Epithelial cell of prostate (primary cell): ENCODE data around the gene YTHDC1.
A peak's percentile ranks its signal among the peaks of the same experiment; 100 is the strongest.
"Not testable (repeated sequence)": the region's sequence is repeated elsewhere in the genome, so short reads cannot be mapped to it uniquely, and the experiment has no call there.

Experiments used
- DNase-seq: peaks from one replicate; pipeline ENCODE4 v3.0.0-alpha.2; 2011; ENCODE audit warnings: low read depth, low spot score
- H3K27ac ChIP-seq: fragments of 450-650 bp; 2 replicates; pipeline ENCODE4 v1.5.1; 2017; ENCODE audit warnings: mild to moderate bottlenecking

Gene YTHDC1

DNA sequence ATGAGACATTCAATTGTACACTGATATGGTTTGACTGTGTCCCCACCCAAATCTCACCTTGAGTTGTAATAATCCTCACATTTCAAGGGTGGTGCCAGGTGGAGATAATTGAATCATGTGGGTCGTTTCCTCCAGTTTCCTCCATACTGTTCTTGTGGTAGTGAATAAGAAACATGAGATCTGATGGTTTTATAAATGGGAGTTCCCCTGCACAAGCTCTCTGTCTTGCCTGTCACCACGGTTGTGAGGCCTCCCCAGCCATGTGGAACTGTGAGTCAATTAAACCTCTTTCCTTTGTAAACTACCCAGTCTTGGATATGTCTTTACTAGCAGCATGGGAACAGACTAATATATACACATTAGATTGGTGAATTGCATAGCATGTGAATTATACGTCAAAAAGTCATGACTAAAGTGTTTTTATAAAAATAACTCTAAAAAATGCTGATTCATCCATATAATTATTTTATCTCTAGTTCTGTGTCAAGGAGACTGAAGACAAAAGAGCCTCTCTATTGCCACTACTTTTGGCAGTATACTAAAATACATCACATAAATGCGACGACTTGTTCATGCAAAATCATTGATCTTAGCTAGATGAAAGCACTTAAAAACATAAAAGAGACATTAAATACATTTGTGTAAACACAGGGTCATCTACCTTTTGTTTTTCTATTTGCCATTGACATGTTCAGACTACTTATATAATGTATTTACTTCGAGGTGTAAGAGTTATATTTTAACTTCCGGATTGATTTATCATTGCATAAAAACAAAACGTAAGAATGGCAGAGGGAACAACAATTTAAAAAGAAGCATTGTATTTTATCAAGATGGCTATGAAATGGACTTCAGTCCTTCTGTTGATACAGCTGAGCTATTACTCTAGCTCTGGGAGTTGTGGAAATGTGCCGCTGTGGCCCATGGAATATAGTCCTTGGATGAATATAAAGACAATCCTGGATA lies 50.1 kb downstream of the YTHDC1 start:
- no peak overlapping the region for H3K27ac ChIP-seq
- no peak for DNase-seq

DNA sequence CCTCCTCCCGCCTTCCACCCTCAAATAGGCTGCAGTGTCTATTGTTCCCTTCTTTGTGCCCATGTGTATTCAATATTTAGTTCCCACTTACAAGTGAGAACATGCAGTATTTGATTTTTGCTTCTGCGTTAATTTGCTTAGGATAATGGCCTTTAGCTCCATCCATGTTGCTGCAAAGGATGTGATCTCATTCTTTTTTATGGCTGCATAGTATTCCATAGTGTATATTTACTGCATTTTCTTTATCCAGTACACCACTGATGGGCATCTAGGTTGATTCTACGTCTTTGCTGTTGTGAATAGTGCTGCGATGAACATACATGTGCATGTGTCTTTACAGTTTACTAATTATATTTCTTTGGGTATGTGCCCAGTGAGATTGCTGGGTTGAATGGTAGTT lies 52.8 kb downstream of the YTHDC1 start:
- no peak overlapping the region for H3K27ac ChIP-seq
- DNase-seq = no peak

DNA sequence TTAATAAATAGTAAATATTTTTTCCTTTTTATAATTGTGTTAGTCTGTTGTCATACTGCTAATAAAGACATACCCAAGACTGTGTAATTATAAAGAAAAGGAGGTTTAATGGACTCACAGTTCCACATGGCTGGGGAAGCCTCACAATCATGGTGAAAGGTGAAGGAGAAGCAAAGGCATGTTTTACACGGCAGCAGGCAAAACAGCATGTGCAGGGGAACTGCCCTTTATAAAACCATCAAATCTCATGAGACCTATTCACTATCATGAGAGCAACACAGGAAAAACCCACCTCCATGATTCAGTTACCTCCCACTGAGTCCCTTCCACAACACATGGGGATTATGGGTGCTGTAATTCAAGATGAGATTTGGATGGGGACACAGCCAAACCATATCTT lies 58.6 kb downstream of the YTHDC1 start:
- H3K27ac ChIP-seq = no peak overlapping the region
- no peak for DNase-seq

DNA sequence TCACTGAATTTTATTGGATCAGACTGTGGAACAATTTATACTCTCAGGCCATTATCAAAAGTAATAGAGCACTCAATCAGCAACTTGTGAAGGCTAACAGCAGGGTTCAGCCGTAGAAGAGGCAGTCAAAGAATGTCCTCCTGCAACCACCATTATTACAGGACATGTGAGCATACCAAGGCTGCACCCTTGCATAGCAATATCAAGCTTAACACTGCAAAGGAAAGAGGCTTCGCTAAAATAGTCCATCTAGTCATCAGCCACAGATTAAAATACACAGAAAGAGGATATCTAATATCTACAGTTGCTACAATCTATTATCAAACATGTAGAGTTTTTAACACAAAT lies 61.5 kb downstream of the YTHDC1 start:
- no peak for DNase-seq

DNA sequence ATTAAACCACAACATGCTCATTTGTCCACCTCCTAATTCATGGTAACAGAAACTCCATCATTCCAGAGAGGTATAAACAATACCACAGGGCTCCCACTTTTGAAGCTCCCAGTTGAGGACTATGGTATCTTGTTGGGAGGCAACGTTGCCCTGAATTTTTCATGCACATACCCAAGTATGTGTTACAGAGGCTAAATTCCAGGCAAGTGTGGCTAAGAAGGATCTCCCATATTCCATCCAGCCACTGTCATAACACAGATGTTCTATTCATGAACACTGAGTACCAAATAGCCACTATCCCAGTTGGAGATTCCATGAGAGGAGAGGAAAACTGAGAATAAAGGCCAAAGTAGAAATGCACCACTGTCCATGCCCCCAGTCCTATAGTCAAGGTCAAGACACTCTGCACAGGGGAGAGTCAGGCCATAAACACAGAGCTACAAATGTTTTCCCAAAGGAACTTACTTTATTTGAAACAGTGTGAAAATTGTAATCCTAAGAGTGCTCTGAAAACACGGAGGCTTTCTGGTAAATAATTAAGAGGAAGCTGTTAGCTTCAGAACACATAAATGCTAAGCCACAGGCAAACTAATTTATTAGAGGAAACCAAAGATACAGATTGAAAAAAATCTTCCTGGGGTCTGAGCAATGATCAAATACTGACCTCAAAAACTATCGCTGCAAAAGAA lies 62.0 kb downstream of the YTHDC1 start:
- no peak overlapping the region for H3K27ac ChIP-seq
- DNase-seq = no peak

More for the DNA sequence above, 61.5 kb downstream of the YTHDC1 start:
- H3K27ac ChIP-seq = no peak overlapping the region

DNA sequence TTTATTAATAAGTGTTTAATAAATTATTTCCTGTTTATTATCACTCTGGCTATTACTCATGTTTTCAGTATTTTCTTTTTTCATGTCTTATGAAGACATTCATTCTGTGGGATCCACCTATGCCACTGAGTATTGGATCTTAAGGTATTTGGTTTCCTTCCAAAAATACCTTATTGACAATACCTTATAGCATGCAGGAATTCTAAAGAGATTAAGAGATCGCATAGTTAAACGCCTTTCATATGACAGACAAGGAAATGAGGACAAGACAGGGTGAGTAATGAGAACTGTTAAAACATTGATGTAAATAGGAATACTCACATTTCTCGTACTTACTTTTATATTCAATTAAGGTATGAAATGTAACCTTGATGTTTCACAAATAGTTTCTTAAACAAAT lies 66.2 kb downstream of the YTHDC1 start:
- peak overlapping the region; percentile 69 for H3K27ac ChIP-seq
- peak; percentile 45 for DNase-seq

DNA sequence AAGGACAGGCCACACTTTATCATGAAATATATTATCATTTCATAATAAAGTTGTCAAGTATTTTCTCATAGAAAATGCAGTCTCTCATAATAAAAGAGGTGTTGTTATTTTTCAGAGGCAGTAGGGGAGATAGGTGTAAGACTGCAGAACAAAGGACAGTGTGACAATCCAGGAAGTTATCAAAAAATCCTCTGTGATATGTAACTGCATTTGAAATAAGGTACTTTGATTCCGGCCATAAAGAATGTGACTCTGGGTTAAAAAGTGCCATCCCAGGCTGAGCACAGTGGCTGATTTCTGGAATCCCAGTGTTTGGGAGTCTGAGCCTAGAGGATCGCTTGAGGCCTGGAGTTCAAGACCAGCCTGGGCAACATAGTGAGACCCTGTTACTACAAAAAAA lies 66.8 kb downstream of the YTHDC1 start:
- peak overlapping the region; percentile 69 for H3K27ac ChIP-seq
- DNase-seq = no peak

DNA sequence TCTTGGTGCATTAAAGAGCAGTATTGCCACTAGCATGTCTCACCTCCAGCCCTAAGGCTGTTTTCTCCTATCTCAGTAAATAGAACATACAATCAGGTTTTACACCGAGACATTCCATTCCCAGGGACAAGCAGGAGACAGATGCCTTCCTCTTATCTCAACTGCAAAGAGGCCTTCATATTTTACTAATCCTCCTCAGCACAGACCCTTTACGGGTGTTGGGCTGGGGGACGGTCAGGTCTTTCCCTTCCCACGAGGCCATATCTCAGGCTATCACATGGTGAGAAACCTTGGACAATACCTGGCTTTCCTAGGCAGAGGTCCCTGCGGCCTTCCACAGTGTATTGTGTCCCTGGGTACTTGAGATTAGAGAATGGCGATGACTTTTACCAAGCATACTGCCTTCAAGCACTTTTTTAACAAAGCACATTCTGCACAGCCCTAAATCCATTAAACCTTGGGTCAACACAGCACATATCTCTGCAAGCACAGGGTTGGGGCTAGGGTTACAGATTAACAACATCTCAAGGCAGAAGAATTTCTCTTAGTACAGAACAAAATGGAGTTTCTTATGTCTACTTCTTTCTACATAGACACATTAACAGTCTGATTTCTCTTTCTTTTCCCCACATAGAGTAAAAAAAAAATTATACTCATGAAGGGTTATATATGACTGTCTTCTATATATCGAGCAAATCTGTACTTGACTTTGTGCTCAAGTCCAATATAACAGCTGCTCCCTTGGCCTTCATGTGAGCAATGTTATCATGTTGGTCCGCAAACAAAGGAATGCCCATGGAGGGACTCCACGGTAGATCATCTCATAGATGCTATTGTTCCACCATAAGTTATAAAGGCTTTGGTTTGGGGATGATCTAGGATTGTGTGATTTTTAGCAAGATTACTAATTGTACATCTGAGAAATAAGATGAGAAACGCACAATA lies 67.8 kb downstream of the YTHDC1 start:
- H3K27ac ChIP-seq = peak overlapping the region; percentile 69
- DNase-seq = not testable (repeated sequence)

DNA sequence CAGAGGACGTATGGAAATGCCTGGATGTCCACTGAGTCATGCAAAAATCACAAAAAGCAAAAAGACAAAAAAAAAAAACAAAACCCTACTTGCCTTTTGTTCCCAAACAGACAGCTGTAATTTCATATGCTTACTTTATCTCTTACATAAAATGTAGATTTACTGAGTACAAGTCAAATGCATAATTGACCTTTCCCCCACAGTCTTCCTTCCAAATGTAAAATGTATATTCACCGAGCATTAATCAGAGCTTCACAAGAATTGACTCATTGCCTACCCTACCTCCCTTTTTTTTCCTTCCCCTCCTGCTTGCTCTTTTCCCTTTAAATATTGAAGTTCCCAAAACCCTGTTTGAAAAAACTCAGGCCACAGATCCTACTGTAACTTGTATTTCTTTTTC lies 71.9 kb downstream of the YTHDC1 start:
- peak overlapping the region; percentile 23 for H3K27ac ChIP-seq
- no peak for DNase-seq

DNA sequence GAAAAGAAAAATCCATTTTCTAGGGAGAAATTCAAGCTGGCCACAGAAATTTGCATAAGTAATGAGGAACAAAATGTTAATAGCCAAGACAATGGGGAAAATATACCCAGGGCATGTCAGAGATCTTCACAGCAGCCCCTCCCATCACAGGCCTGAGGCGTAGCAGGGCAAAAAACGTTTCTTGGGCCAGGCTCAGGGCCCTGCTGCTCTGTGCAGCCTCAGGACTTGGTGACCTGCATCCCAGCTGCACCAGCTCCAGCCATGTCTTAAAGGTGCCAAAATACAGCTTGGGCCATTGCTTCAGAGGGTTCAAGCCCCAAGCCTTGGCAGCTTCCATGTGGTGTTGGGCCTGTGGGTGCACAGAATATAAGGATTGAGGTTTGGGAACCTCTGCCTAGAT lies 72.3 kb downstream of the YTHDC1 start:
- DNase-seq = no peak

DNA sequence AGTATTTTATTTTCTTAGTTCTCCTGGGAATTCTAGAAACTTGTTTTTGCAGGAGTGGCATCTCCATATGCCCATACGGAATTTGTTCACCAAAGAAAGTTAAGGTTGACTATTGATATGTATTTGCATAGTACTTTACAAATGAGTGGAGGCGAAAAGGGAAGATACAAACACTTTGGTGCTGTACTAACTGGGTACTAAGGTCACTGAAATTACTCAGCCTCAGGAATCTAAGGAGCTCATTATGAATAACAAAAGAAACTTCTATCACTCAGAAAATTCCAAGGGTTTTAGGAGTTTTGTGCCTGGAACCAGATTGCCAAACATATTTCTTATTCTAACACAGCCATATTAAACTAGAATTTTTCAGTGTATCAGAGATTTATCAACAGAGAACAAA lies 77.0 kb downstream of the YTHDC1 start:
- DNase-seq = no peak
- peak overlapping the region; percentile 6 for H3K27ac ChIP-seq

More for the DNA sequence above, 72.3 kb downstream of the YTHDC1 start:
- H3K27ac ChIP-seq = no peak overlapping the region

DNA sequence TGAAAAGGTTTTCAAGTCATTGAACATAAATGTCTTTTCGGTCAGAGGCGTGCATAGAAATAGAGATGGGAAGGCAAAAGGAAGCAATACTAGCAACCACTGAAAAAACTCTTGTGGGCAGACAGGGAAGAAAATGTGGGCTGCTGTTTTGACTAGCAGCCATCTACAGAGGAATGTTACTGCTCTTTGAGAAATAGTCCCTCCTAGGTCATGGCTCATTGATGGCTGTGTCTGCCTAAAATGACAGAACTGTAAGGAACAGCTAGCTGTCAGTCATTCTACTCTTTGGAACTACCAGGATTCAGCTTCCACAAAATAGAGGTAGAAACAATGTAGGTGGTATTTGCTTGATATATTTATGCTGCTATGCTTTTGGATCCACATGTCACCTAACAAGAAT lies 77.5 kb downstream of the YTHDC1 start:
- H3K27ac ChIP-seq = peak overlapping the region; percentile 6
- no peak for DNase-seq

DNA sequence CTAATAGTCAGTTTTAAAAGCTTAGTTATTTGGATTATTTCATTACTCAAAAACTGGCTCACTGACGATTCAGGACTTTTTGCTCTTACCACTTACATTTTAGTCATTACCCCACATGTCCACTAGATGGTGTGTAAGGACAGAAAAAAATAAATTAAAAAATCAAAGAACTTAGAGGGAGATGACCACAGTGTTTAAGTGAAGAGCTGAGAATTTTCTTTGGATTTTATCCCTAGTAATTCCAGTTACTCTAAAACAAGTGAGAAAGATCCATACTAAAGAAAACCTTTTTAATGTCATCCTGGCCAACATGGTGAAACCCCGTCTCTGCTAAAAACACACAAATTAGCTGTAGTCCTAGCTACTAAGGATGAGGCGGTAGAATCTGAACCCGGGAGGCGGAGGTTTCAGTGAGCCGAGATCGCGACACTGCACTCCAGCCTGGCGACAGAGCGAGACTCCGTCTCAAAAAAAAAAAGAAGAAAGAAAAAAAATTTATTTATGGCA lies 78.0 kb downstream of the YTHDC1 start:
- peak; percentile 3 for DNase-seq
- H3K27ac ChIP-seq = peak overlapping the region; percentile 6

DNA sequence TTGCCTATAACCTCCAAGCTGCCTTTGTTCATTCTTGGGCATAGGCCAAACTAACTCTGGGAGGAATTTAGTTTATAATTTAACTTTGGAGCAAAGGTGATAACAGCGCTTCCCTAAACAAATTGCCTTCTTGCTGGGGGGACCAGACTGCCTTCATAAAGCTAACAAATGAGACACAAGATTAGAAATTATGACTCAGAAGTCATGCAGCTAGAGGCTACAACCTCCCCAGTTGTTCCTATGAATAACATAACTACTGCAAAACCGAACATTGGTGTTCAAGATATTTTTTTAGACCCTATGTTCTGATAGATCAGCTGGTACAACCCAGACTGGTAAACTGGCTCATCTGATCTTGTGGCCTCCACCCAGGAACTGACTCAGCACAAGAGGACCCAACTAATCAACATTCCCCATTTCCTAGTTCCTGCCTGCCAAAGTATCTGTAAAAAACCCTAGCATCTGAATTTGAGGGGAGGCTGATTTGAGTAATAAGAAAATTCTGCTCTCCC lies 82.4 kb downstream of the YTHDC1 start:
- H3K27ac ChIP-seq = peak overlapping the region; percentile 70
- peak; percentile 0 for DNase-seq

DNA sequence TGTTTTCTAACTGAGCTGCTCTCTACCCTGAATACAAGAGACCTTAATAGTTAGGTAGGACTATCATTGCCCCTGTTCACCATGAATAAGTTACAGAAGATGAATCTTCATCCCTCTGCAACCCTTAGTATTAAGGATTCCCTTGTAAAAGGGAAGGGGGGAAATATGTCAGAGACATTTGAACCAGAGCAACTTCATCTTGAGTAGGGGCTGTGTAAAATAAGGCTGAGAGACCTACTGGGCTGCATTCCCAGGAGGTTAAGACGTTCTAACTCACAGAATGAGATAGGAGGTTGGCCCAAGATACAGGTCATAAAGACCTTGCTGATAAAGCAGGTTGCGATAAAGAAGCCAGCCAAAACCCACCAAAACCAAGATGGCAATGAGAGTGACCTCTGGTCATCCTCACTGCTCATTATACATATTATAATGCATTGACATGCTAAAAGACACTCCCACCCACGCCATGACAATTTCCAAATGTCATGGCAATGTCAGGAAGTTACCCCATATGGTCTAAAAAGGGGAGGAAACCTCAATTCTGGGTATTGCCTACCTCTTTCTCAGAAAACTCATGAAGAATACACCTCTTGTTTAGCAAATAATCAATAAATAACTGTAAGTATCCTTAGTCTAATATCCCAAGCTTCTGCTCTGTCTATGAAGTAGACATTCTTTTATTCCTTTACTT lies 84.9 kb downstream of the YTHDC1 start:
- H3K27ac ChIP-seq = no peak overlapping the region
- DNase-seq = no peak
